ENCODE measurements around the gene NUTM2D.
"Not testable (repeated sequence)": the region's sequence is repeated elsewhere in the genome, so short reads cannot be mapped to it uniquely, and the experiment has no call there.

Gene NUTM2D

GRCh38 chr10:87383149-87383857, 25.8 kb downstream of the NUTM2D start:
- not testable (repeated sequence) for DNase-seq

GRCh38 chr10:87384283-87384682, 26.7 kb downstream of the NUTM2D start:
- not testable (repeated sequence) for DNase-seq

- not testable (repeated sequence) for DNase-seq
Observed at GRCh38 chr10:87385762-87386360, 28.3 kb downstream of the NUTM2D start.

GRCh38 chr10:87391360-87391759, 33.8 kb downstream of the NUTM2D start:
- not testable (repeated sequence) for DNase-seq

GRCh38 chr10:87396206-87396605, 38.7 kb downstream of the NUTM2D start:
- not testable (repeated sequence) for DNase-seq

GRCh38 chr10:87398436-87398835, 40.9 kb downstream of the NUTM2D start:
- not testable (repeated sequence) for DNase-seq

GRCh38 chr10:87407516-87408467, 50.2 kb downstream of the NUTM2D start:
- DNase-seq = not testable (repeated sequence)

GRCh38 chr10:87413921-87414320, 56.4 kb downstream of the NUTM2D start:
- DNase-seq = not testable (repeated sequence)

Measured in NCI-H146 (cell line).